ENCODE results near the gene CD80. TPM values are rescaled to one million over a fixed set of nuclear protein-coding genes. Genes with fewer than 3 reads are reported as not detected.
A peak's percentile ranks its signal among the peaks of the same experiment; 100 is the strongest.

CD80 gene
- total and polyA plus RNA-seq, 10 of the 15 experiments (the other 5 are each of a cell fraction or from before 2014, with no cell fraction given): 41.4 to 137 (median 58.1) TPM

DNA sequence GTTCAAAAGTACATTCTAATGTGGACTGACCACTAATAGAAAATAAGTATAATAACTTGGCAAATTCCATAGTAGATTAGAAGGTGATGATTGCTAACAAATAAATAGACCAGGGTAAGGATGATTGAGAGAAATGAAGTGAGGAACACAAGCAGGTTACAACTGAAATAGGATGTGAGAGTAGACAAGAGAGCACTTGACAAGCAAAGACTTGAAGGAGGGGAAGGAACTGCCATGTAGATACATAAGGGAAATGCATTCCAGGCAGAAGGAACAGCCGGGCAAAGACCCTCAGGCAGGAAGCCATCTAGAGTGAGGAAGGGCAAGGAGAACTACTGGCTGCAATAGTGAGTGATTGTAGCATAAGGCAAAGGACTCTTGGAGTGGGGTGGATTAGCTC, 43.3 kb upstream of the CD80 start (continued):
- TF ChIP-seq EGR1 (IDR thresholded peaks at IDR 0.05; ENCODE audit: borderline replicate concordance in 1 of 2, low read depth in 2 of 2, low read length in 2 of 2): no peak
- TF ChIP-seq PAX8 (IDR thresholded peaks at IDR 0.05): no peak
- TF ChIP-seq NRF1 (conservative IDR thresholded peaks at IDR 0.05; ENCODE audit: low read depth, low read length): no peak
- TF ChIP-seq POLR2AphosphoS2 (IDR thresholded peaks at IDR 0.05; ENCODE audit: low read depth, low read length): no peak
- TF ChIP-seq SUZ12 (IDR thresholded peaks at IDR 0.05; ENCODE audit: unreplicated experiment): no peak
- TF ChIP-seq FOS (IDR thresholded peaks at IDR 0.05; ENCODE audit: borderline replicate concordance, extremely low read depth, insufficient read length): no peak
- TF ChIP-seq BHLHE40 (IDR thresholded peaks at IDR 0.05; ENCODE audit: borderline replicate concordance in 1 of 2, low read depth in 2 of 2, low read length in 1 of 2): no peak
- peak; percentile 71 for TF ChIP-seq EED (IDR thresholded peaks at IDR 0.05; ENCODE audit: low read depth)
- TF ChIP-seq NBN (IDR thresholded peaks at IDR 0.05): 0 out of 2 replicates have a peak, but pooled peaks have one; percentile 55
- TF ChIP-seq, protein P1, sequence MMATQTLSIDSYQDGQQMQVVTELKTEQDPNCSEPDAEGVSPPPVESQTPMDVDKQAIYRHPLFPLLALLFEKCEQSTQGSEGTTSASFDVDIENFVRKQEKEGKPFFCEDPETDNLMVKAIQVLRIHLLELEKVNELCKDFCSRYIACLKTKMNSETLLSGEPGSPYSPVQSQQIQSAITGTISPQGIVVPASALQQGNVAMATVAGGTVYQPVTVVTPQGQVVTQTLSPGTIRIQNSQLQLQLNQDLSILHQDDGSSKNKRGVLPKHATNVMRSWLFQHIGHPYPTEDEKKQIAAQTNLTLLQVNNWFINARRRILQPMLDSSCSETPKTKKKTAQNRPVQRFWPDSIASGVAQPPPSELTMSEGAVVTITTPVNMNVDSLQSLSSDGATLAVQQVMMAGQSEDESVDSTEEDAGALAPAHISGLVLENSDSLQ (IDR thresholded peaks at IDR 0.05): 0 out of 2 replicates have a peak, but pooled peaks have one; percentile 8
- TF ChIP-seq BCLAF1 (IDR thresholded peaks at IDR 0.05): no peak
- no peak for TF ChIP-seq SKIL (IDR thresholded peaks at IDR 0.05; ENCODE audit: low read depth, poor library complexity, severe bottlenecking)
- TF ChIP-seq NKRF (conservative IDR thresholded peaks at IDR 0.05): no peak
- TF ChIP-seq, protein P2, sequence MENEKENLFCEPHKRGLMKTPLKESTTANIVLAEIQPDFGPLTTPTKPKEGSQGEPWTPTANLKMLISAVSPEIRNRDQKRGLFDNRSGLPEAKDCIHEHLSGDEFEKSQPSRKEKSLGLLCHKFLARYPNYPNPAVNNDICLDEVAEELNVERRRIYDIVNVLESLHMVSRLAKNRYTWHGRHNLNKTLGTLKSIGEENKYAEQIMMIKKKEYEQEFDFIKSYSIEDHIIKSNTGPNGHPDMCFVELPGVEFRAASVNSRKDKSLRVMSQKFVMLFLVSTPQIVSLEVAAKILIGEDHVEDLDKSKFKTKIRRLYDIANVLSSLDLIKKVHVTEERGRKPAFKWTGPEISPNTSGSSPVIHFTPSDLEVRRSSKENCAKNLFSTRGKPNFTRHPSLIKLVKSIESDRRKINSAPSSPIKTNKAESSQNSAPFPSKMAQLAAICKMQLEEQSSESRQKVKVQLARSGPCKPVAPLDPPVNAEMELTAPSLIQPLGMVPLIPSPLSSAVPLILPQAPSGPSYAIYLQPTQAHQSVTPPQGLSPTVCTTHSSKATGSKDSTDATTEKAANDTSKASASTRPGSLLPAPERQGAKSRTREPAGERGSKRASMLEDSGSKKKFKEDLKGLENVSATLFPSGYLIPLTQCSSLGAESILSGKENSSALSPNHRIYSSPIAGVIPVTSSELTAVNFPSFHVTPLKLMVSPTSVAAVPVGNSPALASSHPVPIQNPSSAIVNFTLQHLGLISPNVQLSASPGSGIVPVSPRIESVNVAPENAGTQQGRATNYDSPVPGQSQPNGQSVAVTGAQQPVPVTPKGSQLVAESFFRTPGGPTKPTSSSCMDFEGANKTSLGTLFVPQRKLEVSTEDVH (IDR thresholded peaks at IDR 0.05; ENCODE audit: low read depth, partially characterized antibody): no peak
